GM12864 (cell line): ENCODE data around the gene ZBTB21.

Experiments
- DNase-seq: peaks from one replicate; pipeline ENCODE4 v3.0.0-alpha.2; 2011; ENCODE audit warnings: low read depth
- H3K4me3 ChIP-seq: 2 replicates; pipeline ENCODE4 v1.5.1; 2011; ENCODE audit warnings: mild to moderate bottlenecking, low read depth, low read length, control low read depth
- CTCF ChIP-seq: IDR thresholded peaks from 2 replicates; pipeline ENCODE4 v1.5.1; 2011; ENCODE audit warnings: low read depth, mild to moderate bottlenecking, moderate library complexity, low read length, control low read depth, inconsistent platforms; ENCODE audit errors: missing control alignments

Gene ZBTB21

DNA sequence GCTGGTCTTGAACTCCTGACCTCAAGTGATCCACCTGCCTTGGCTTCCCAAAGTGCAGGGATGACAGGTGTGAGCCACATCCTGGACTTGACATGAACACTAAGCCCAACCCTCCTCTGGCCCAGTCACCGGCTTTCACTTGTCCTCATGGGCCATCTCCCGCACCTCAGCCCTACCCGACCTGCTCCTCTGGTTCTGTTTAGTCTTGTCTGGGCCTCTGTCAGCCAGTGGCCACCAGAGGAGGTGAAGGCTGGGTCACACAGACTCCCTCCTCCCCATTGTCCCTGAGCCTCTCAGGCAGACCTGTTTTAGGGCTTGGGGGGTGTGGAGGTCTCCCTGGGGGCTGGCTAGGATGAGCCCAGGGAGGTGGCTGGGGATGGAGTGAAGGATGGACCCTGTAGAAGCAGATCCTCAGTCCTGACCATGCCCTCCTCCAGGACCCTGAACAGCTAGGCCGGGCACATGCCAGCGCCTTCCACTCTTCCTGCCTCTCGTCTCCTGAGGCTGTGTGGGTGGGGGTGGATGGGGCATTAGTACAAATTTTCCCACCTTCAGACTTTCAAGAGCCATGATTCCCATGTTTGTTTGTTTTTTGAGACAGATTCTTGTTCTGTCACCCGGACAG, 34.8 kb upstream of the ZBTB21 start:
- no peak for DNase-seq
- no peak overlapping the region for H3K4me3 ChIP-seq
- no peak for TF ChIP-seq CTCF

DNA sequence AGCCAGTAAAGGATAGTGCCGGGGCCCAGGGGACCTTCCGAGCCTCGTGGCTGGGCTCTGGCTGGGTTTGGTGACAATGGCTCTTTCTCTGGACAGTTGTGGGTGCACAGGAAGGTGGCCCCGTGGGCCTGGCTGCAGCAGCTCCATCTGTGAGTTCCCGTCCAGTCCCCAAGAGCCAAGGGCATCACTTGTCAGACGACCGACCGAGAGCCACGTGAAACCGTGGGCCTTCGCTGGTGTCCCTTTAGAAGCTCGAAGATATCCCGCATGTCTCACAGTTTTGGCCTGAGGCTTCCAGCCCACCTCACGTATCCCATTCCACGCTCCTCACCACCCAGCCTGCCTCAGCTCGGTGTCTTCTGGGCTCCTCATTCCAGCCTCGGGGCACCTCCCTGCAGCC, 33.8 kb upstream of the ZBTB21 start:
- no peak for TF ChIP-seq CTCF
- no peak for DNase-seq
- H3K4me3 ChIP-seq: no peak overlapping the region

- H3K4me3 ChIP-seq: no peak overlapping the region
- no peak for DNase-seq
- TF ChIP-seq CTCF: no peak
Observed at GRCh38 chr21:42043201-42043895, 33.2 kb upstream of the ZBTB21 start.

GRCh38 chr21:42042651-42043050, 32.5 kb upstream of the ZBTB21 start:
- TF ChIP-seq CTCF: no peak
- DNase-seq: no peak
- no peak overlapping the region for H3K4me3 ChIP-seq

DNA sequence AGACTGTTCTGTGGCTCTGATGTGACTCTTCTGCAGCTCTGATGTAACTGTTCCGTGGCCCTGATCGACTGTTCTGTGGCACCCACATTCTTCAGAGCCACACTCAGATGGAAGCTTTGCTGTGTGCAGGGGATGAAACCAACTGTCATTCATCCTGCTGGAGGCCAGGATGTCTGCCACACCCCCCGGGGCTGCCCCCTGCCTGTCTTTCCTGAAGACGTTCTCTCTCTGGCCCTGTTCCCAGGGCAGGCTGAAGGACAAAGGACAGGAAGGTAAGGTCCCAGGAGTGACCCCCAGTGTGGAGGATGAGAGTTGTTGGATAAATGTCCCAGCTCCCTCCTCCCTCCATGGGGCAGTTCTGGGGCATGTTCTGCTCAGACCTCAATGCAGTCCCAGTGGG, 31.6 kb upstream of the ZBTB21 start:
- no peak overlapping the region for H3K4me3 ChIP-seq
- DNase-seq: no peak
- no peak for TF ChIP-seq CTCF

DNA sequence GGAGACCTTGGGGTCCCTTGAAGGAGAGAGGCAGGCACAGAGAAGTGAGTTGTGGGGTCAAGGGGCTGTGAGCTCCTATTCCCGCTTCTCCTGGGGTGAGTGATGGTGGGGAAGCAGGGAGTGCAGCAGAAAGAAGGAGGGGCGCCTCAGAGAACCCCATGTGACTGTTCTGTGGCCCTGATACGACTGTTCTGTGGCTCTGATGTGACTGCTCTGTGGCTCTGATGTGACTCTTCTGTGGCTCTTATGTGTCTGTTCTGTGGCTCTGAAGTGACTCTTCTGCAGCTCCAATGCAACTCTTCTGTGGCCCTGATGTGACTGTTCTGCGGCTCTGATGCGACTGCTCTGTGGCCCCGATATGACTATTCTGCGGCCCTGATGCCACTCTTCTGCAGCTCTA, 31.1 kb upstream of the ZBTB21 start:
- H3K4me3 ChIP-seq: no peak overlapping the region
- DNase-seq: no peak
- TF ChIP-seq CTCF: no peak
